ENCODE data around the gene DDX1.
"Not testable (repeated sequence)": the region's sequence is repeated elsewhere in the genome, so short reads cannot be mapped to it uniquely, and the experiment has no call there.

DDX1 gene

DNA sequence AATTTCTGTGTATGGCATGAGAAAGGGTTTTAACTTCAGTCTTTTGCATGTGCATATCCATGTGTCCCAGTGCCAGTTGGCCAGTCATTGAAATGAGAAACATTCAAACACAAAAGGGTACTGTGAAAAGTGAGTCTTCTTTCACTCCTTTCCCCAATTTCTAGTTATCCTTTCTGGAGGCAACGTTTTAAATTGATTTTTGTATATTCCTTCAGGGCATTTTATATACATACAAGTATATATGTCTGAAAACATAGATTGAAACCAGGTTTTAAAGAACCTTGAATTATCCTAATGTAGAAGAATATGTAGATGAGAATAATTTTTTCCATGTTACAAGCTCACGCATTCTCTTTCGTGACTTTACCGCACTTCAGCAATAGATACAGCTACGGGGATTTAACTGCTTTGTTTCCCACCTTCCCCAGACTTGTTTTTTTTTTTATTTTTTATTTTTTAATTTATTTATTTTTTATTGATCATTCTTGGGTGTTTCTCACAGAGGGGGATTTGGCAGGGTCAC is 18.8 kb downstream of the DDX1 start:
- no peak for DNase-seq (ENCODE audit: low spot score)
- Histone ChIP-seq H3K4me3 (no peak overlapping the region), H3K27ac (no peak overlapping the region)
- TF ChIP-seq, protein P1, sequence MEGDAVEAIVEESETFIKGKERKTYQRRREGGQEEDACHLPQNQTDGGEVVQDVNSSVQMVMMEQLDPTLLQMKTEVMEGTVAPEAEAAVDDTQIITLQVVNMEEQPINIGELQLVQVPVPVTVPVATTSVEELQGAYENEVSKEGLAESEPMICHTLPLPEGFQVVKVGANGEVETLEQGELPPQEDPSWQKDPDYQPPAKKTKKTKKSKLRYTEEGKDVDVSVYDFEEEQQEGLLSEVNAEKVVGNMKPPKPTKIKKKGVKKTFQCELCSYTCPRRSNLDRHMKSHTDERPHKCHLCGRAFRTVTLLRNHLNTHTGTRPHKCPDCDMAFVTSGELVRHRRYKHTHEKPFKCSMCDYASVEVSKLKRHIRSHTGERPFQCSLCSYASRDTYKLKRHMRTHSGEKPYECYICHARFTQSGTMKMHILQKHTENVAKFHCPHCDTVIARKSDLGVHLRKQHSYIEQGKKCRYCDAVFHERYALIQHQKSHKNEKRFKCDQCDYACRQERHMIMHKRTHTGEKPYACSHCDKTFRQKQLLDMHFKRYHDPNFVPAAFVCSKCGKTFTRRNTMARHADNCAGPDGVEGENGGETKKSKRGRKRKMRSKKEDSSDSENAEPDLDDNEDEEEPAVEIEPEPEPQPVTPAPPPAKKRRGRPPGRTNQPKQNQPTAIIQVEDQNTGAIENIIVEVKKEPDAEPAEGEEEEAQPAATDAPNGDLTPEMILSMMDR (IDR thresholded peaks at IDR 0.05) = no peak

DNA sequence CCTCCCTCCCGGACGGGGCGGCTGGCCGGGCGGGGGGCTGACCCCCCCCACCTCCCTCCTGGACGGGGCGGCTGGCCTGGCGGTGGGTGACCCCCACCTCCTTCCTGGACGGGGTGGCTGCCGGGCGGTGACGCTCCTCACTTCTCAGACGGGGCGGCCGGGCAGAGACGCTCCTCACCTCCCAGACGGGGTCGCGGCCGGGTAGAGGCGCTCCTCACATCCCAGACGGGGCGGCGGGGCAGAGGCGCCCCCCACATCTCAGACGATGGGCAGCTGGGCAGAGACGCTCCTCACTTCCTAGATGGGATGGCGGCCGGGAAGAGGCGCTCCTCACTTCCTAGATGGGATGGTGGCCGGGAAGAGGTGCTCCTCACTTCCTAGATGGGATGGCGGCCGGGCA is 20.4 kb downstream of the DDX1 start:
- not testable (repeated sequence) for H3K4me3 ChIP-seq; H3K27ac ChIP-seq; DNase-seq (ENCODE audit: low spot score)

DNA sequence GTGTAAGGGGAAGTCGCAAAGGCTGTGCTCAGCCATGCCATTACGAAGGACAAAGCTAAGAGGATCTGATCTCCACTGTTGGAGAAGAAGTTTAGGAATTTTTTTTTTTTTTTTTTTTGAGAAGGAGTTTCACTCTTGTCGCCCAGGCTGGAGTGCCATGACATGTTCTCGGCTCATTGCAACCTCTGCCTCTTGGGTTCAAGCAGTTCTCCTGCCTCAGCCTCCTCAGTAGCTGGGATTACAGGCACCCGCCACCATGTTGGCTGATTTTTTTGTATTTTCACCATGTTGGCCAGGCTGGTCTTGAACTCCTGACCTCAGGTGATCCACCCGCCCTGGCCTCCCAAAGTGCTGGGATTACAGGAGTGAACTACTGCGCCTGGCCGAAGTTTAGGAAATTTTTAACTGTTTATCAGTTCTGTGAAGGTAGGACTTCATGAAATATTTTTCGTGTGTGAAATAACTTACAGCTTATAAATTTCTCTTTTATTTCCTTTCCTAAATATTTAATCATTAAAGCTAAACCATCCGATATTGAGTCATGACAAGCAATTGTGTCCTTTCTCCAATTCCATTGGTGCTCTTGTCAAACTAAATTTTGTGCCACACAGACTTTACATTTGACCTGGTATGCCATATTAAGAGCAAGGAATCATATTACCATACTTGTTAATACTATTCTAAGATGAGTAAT is 22.2 kb downstream of the DDX1 start:
- no peak overlapping the region for H3K4me3 ChIP-seq
- TF ChIP-seq, protein P1 (IDR thresholded peaks at IDR 0.05) = no peak
- H3K27ac ChIP-seq = no peak overlapping the region
- DNase-seq (ENCODE audit: low spot score) = no peak

DNA sequence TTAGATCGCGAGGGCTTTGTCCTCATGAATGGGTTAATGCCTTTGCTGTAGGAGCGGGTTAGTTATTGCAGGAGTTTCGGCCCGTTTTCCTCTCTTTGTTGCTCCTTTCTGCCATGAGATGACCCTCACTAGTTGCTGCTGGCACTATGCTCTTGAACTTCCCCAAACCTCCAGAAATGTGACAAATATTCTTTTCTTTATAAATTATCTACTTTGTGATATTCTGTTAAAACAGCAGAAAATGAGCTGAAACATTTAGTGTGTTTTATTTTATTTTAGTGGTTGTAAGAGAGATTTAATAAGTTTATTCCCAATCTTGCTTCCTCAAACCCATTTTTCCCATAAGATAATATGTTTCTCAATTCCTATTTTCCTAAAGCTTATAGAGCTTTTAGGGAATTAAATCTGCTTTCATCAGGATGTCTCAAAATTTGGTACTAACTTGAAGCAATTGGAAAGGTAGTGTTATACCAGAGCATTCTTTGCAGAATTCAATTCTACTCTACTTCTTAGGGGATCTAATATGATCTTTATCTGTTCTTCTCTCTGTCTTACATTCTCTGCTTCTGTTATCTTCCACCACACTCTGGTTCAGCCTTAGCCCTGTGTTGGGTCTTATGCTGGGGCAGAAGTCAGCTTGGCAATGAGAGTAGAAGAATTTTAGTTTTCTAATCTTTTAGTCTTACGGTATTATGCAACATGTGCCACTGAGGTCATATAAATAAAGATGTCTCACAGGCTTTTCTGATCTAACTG is 23.1 kb downstream of the DDX1 start:
- TF ChIP-seq, protein P1 (IDR thresholded peaks at IDR 0.05) = no peak
- H3K27ac ChIP-seq = no peak overlapping the region
- no peak for DNase-seq (ENCODE audit: low spot score)
- no peak overlapping the region for H3K4me3 ChIP-seq

DNA sequence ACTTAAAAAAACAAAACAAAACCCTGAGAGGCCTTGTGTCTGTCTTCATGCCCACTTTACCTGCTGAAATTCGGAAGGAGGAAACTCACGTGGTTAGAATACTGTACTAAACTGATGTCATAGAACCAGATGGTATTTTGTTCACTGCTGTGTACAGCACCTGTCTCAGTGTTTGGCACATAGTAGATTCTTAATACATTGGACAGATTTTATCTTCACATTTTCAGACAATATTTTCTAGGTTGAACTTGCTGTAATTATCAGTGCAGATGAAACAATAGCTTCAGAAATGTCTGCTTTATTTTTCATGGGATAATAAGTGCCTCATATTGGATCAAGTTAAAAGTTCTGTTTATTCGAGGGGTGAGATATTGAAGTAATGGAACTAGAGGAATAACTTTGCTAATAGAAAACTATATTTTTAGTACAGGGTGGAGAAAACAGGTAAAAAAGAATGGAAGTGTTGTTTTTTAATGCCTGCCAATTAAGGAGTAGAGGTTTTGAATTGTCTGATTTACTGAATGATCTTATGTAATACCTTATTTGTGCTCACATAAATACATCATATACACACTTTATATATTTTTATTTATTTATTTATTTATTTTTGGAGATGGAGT is 23.7 kb downstream of the DDX1 start:
- TF ChIP-seq, protein P1 (IDR thresholded peaks at IDR 0.05) = no peak
- H3K4me3 ChIP-seq = no peak overlapping the region
- no peak for DNase-seq (ENCODE audit: low spot score)
- no peak overlapping the region for H3K27ac ChIP-seq

DNA sequence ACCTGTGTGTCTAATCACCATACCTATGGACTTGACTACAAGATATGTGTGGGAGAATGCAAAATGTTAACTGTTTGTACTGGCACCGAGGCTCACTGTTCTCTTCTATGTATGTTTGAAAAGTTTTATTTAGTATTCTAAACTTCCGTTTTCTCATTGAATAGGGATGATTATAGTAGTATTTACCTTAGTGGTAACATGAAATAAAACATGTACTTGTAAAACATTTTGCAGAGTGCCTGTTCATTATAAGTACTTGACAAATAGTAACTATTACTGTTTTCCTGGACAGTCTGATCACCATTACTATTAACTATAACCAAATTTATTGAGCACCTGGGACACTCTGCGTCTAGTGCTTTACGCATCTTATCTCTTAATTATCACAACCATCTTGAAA is 24.8 kb downstream of the DDX1 start:
- Histone ChIP-seq H3K4me3 (no peak overlapping the region), H3K27ac (no peak overlapping the region)
- TF ChIP-seq, protein P1 (IDR thresholded peaks at IDR 0.05) = no peak
- DNase-seq (ENCODE audit: low spot score) = no peak

Measured in coronary artery (tissue), 2 donors.